ENCODE results near the gene CEPT1.

CEPT1 gene

GRCh38 chr1:111148376-111148881 lies 8.4 kb downstream of the CEPT1 start:
- Histone ChIP-seq H3K27me3 (no peaks in the 10 kb centered on the region), H3K9me3 (no peaks in the 10 kb centered on the region), H3K27ac (no peak overlapping the region), H3K4me1 (no peaks in the 10 kb centered on the region), H3K36me3 (peaks cover 16 to 58% (median 22%) of the 10 kb centered on the region in 3 donors), H3K4me3 (no peak overlapping the region)
- intact Hi-C loops (cut with DNase I; ENCODE audit: low total_unique reads) = no loop called here
- no peak for DNase-seq
- TF ChIP-seq CTCF (IDR thresholded peaks at IDR 0.05) = no peak

- no peaks in the 10 kb centered on the region for H3K27me3 ChIP-seq
- no peak overlapping the region for H3K4me3 ChIP-seq
- no peak for TF ChIP-seq CTCF (IDR thresholded peaks at IDR 0.05)
- DNase-seq = no peak
- H3K4me1 ChIP-seq = no peaks in the 10 kb centered on the region
- no peaks in the 10 kb centered on the region for H3K9me3 ChIP-seq
- intact Hi-C loops (cut with DNase I; ENCODE audit: low total_unique reads) = no loop called here
- H3K27ac ChIP-seq = no peak overlapping the region
- peaks cover 28 to 62% (median 30%) of the 10 kb centered on the region in 3 donors for H3K36me3 ChIP-seq
Observed at GRCh38 chr1:111151838-111152237, 11.8 kb downstream of the CEPT1 start.

- intact Hi-C loops (cut with DNase I; ENCODE audit: low total_unique reads) = no loop called here
Observed at GRCh38 chr1:111154021-111154999, 14.3 kb downstream of the CEPT1 start.

GRCh38 chr1:111157431-111157830 lies 17.4 kb downstream of the CEPT1 start:
- Histone ChIP-seq H3K27me3 (no peaks in the 10 kb centered on the region), H3K36me3 (peaks cover 30 to 49% (median 34%) of the 10 kb centered on the region in 3 donors), H3K4me1 (no peaks in the 10 kb centered on the region), H3K27ac (no peak overlapping the region), H3K9me3 (no peaks in the 10 kb centered on the region), H3K4me3 (no peak overlapping the region)
- no peak for TF ChIP-seq CTCF (IDR thresholded peaks at IDR 0.05)
- DNase-seq = no peak
- intact Hi-C loops (cut with DNase I; ENCODE audit: low total_unique reads) = no loop called here

More at GRCh38 chr1:111154021-111154999, 14.3 kb downstream of the CEPT1 start:
- H3K4me1 ChIP-seq = no peaks in the 10 kb centered on the region
- peaks cover 21 to 56% (median 28%) of the 10 kb centered on the region in 3 donors for H3K36me3 ChIP-seq
- H3K27me3 ChIP-seq = no peaks in the 10 kb centered on the region
- no peaks in the 10 kb centered on the region for H3K9me3 ChIP-seq
- TF ChIP-seq CTCF (IDR thresholded peaks at IDR 0.05) = no peak
- no peak overlapping the region for H3K27ac ChIP-seq
- H3K4me3 ChIP-seq = no peak overlapping the region
- no peak for DNase-seq

- intact Hi-C loops (cut with DNase I; ENCODE audit: low total_unique reads) = no loop called here
- no peak for DNase-seq
- no peaks in the 10 kb centered on the region for H3K9me3 ChIP-seq
- H3K27me3 ChIP-seq = no peaks in the 10 kb centered on the region
- TF ChIP-seq CTCF (IDR thresholded peaks at IDR 0.05) = no peak
- H3K27ac ChIP-seq = no peak overlapping the region
- H3K4me3 ChIP-seq = no peak overlapping the region
- H3K36me3 ChIP-seq = peaks cover 27 to 43% (median 29%) of the 10 kb centered on the region in 3 donors
- no peaks in the 10 kb centered on the region for H3K4me1 ChIP-seq
Observed at GRCh38 chr1:111161843-111162487, 21.9 kb downstream of the CEPT1 start.

All from tibial artery (tissue), 4 donors.